DND-41 (cell line): ENCODE measurements around the gene PDE6G.

Experiments
- CTCF ChIP-seq: IDR thresholded peaks from 2 replicates; pipeline ENCODE4 v1.5.1; 2012; ENCODE audit warnings: borderline replicate concordance, low read length, moderate library complexity, mild to moderate bottlenecking; ENCODE audit not compliant: poor library complexity, severe bottlenecking; ENCODE audit errors: extremely low read depth
- EZH2 ChIP-seq: IDR thresholded peaks from 3 replicates; pipeline ENCODE4 v1.6.1; 2012; ENCODE audit warnings: borderline replicate concordance, low read depth, mild to moderate bottlenecking, moderate library complexity, low read length, inconsistent platforms; ENCODE audit not compliant: severe bottlenecking

GRCh38 chr17:81696218-81696941, 40.0 kb upstream of the PDE6G start:
- TF ChIP-seq EZH2 (no peak), CTCF (no peak)
